Vagina (tissue), 2 donors: ENCODE measurements around the gene TMC1.

Experiments
- CTCF ChIP-seq, 3 experiments: fragments of 450-650 bp in 2 of 3; fragments of 200-600 bp in 1 of 3; sonication (generic) in 1 of 3; IDR thresholded peaks; one replicate each; pipeline ENCODE4 v1.5.1; 2017 to 2019; ENCODE audit warnings: antibody characterized with exemption in 3 of 3, mild to moderate bottlenecking in 2 of 3, moderate library complexity in 2 of 3
- POLR2A ChIP-seq, 2 donors: fragments of 450-650 bp; IDR thresholded peaks; one replicate each; pipeline ENCODE4 v1.6.1; 2017; ENCODE audit warnings: antibody characterized with exemption in 2 of 2, mild to moderate bottlenecking in 2 of 2, moderate library complexity in 2 of 2
- POLR2AphosphoS5 ChIP-seq, 2 donors: sonication (generic); formaldehyde crosslinking; IDR thresholded peaks; one replicate each; pipeline ENCODE4 v1.9.0; 2017; ENCODE audit warnings: antibody characterized with exemption in 2 of 2, mild to moderate bottlenecking in 2 of 2, low read depth in 1 of 2; ENCODE audit not compliant: insufficient read depth in 1 of 2

GRCh38 chr9:72650206-72650605 is 128.8 kb downstream of the TMC1 start:
- no peak for TF ChIP-seq CTCF (IDR thresholded peaks at IDR 0.05)
- TF ChIP-seq POLR2A (IDR thresholded peaks at IDR 0.05) = no peak
- TF ChIP-seq POLR2AphosphoS5 (IDR thresholded peaks at IDR 0.05; ENCODE audit: insufficient read depth in 1 of 2, low read depth in 1 of 2) = no peak
